ENCODE data around the gene APLN. TPM values are rescaled to one million over a fixed set of nuclear protein-coding genes. Genes with fewer than 3 reads are reported as not detected.

Gene APLN
- total RNA-seq, 1 donor from 2014 or later = 1.3 TPM

GRCh38 chrX:129608496-129608895, 46.3 kb downstream of the APLN start:
- H3K27ac Mint-ChIP-seq (ENCODE audit: unreplicated experiment) = no peak overlapping the region
- H3K36me3 Mint-ChIP-seq (ENCODE audit: low read depth) = no peaks in the 10 kb centered on the region
- TF ChIP-seq CTCF (conservative IDR thresholded peaks at IDR 0.05) = no peak
- H3K9me3 Mint-ChIP-seq = no peaks in the 10 kb centered on the region
- peaks cover 6% of the 10 kb centered on the region for H3K27me3 Mint-ChIP-seq (ENCODE audit: low read depth)
- no peak for DNase-seq (ENCODE audit: low read depth, low spot score)
- peaks cover 12% of the 10 kb centered on the region for H3K4me1 Mint-ChIP-seq
- no peak overlapping the region for H3K4me3 Mint-ChIP-seq

DNA sequence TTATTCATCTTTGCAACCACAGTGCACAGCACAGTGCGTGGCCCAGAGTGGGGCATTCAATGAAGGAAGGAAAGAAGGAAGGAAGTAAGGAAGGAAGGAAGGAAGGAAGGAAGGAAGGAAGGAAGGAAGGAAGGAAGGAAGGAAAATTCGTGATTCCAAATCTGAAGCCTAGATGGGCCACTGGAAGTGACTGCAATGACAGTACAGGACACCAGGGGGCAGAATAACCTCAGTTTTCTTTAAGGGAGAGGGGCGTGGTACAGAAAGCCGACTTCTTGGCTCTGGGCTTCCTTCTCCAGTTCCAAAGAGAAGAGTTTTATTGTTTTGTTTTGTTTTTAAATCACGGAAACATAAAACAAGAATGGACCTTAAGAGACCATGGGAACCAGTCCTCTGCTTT, 47.8 kb downstream of the APLN start:
- no peaks in the 10 kb centered on the region for H3K36me3 Mint-ChIP-seq (ENCODE audit: low read depth)
- H3K27me3 Mint-ChIP-seq (ENCODE audit: low read depth) = peaks cover 6% of the 10 kb centered on the region
- no peak overlapping the region for H3K27ac Mint-ChIP-seq (ENCODE audit: unreplicated experiment)
- H3K9me3 Mint-ChIP-seq = no peaks in the 10 kb centered on the region
- H3K4me3 Mint-ChIP-seq = no peak overlapping the region
- TF ChIP-seq CTCF (conservative IDR thresholded peaks at IDR 0.05) = peak; percentile 89
- H3K4me1 Mint-ChIP-seq = peaks cover 16% of the 10 kb centered on the region
- DNase-seq (ENCODE audit: low read depth, low spot score) = peak; percentile 82

DNA sequence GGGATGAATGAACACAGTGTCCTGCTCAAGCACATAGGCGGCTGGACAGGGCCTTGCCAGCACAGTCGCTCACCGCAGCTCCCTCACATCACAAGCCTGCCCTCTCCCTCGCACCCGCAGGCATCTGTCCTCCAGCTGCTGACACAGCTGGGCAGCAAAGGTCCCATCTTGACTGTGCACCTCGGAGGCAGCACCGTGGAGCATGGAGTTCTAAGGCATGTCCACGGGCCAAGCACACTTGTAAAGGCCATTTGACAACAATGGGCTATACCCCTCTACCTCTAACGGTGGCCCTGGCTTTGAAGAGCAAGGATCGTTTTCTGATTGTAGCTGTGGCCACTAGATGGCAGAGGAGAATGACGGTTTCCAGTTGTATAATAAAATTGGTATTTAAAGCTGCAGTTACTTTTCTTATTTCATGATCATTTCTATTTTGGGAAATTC, 53.8 kb downstream of the APLN start:
- TF ChIP-seq CTCF (conservative IDR thresholded peaks at IDR 0.05) = peak; percentile 75
- H3K27me3 Mint-ChIP-seq (ENCODE audit: low read depth) = no peaks in the 10 kb centered on the region
- no peaks in the 10 kb centered on the region for H3K9me3 Mint-ChIP-seq
- H3K36me3 Mint-ChIP-seq (ENCODE audit: low read depth) = no peaks in the 10 kb centered on the region
- H3K27ac Mint-ChIP-seq (ENCODE audit: unreplicated experiment) = peak overlapping the region; percentile 27
- H3K4me1 Mint-ChIP-seq = peaks cover 24% of the 10 kb centered on the region
- no peak overlapping the region for H3K4me3 Mint-ChIP-seq
- peak; percentile 26 for DNase-seq (ENCODE audit: low read depth, low spot score)

GRCh38 chrX:129599996-129600395, 54.8 kb downstream of the APLN start:
- Mint-ChIP-seq H3K27ac (ENCODE audit: unreplicated experiment) (peak overlapping the region; percentile 29), H3K4me3 (no peak overlapping the region), H3K36me3 (ENCODE audit: low read depth) (no peaks in the 10 kb centered on the region), H3K4me1 (peaks cover 19% of the 10 kb centered on the region), H3K27me3 (ENCODE audit: low read depth) (no peaks in the 10 kb centered on the region), H3K9me3 (no peaks in the 10 kb centered on the region)
- TF ChIP-seq CTCF (conservative IDR thresholded peaks at IDR 0.05) = no peak
- DNase-seq (ENCODE audit: low read depth, low spot score) = no peak

- Mint-ChIP-seq H3K36me3 (ENCODE audit: low read depth) (no peaks in the 10 kb centered on the region), H3K4me1 (peaks cover 19% of the 10 kb centered on the region), H3K27me3 (ENCODE audit: low read depth) (no peaks in the 10 kb centered on the region), H3K27ac (ENCODE audit: unreplicated experiment) (peak overlapping the region; percentile 29), H3K9me3 (no peaks in the 10 kb centered on the region), H3K4me3 (no peak overlapping the region)
- TF ChIP-seq CTCF (conservative IDR thresholded peaks at IDR 0.05) = no peak
- no peak for DNase-seq (ENCODE audit: low read depth, low spot score)
These were observed 55.3 kb downstream of the APLN start for GRCh38 chrX:129599499-129599898.

- Mint-ChIP-seq H3K9me3 (no peaks in the 10 kb centered on the region), H3K27ac (ENCODE audit: unreplicated experiment) (no peak overlapping the region), H3K36me3 (ENCODE audit: low read depth) (peaks cover 2% of the 10 kb centered on the region), H3K4me1 (peaks cover 11% of the 10 kb centered on the region), H3K4me3 (no peak overlapping the region), H3K27me3 (ENCODE audit: low read depth) (no peaks in the 10 kb centered on the region)
- no peak for DNase-seq (ENCODE audit: low read depth, low spot score)
- no peak for TF ChIP-seq CTCF (conservative IDR thresholded peaks at IDR 0.05)
These were observed 56.9 kb downstream of the APLN start for GRCh38 chrX:129597905-129598304.
